HEK293 (cell line): ENCODE measurements around the gene DDAH1.

Experiments used
- CTCF ChIA-PET: fragments of 350-600 bp; formaldehyde crosslinking; extraction: SDS; loops from one replicate; lab custom pipeline; 2021; ENCODE audit warnings: antibody characterized with exemption; lab: Yijun Ruan, JAX
- POLR2A ChIA-PET: fragments of 300-600 bp; formaldehyde crosslinking; extraction: SDS; loops from one replicate; lab custom pipeline; 2020; ENCODE audit warnings: antibody characterized with exemption, inconsistent platforms; lab: Yijun Ruan, JAX
- H3K27ac ChIP-seq: fragments of 200-500 bp; sonication (Bioruptor generic); 2 replicates; pipeline ENCODE4 v1.5.1; 2014; ENCODE audit warnings: low read depth, low read length, control low read depth, inconsistent platforms; ENCODE audit errors: extremely low read depth
- H3K36me3 ChIP-seq, 2 experiments: fragments of 200-500 bp in 1 of 2; sonication (Bioruptor generic) in 1 of 2; 1 replicate in 1 of 2; 2 replicates in 1 of 2; pipeline ENCODE4 v1.5.1; 2014 to 2017; ENCODE audit warnings: inconsistent platforms in 2 of 2, low read length in 2 of 2; ENCODE audit not compliant: control insufficient read depth in 2 of 2, insufficient read depth in 1 of 2
- H3K4me1 ChIP-seq: fragments of 200-500 bp; sonication (Bioruptor generic); 2 replicates; pipeline ENCODE4 v1.5.1; 2014; ENCODE audit warnings: mild to moderate bottlenecking, low read length, inconsistent platforms; ENCODE audit not compliant: control insufficient read depth, insufficient read depth
- H3K4me3 ChIP-seq: 2 replicates; pipeline ENCODE4 v1.5.1; 2011; ENCODE audit warnings: low read depth, mild to moderate bottlenecking, control low read depth, low read length, moderate library complexity
- H3K9me3 ChIP-seq: fragments of 200-500 bp; sonication (Bioruptor generic); 2 replicates; pipeline ENCODE4 v1.5.1; 2014; ENCODE audit warnings: low read depth, low read length, inconsistent platforms; ENCODE audit not compliant: control insufficient read depth, insufficient read depth
- ATF2 ChIP-seq: fragments of 450-650 bp; formaldehyde crosslinking; IDR thresholded peaks from 2 replicates; pipeline ENCODE4 v1.5.1; 2016; ENCODE audit warnings: missing biosample characterization, missing genetic modification characterization, low read depth
- CTCF ChIP-seq: fragments of 450-650 bp; formaldehyde crosslinking; IDR thresholded peaks from 2 replicates; pipeline ENCODE4 v1.5.1; 2016; ENCODE audit warnings: missing biosample characterization, missing genetic modification characterization
- HOXD13 ChIP-seq: sonication (generic); formaldehyde crosslinking; IDR thresholded peaks from 2 replicates; pipeline ENCODE4 v1.8.0; 2022; ENCODE audit warnings: missing genetic modification reagents, borderline replicate concordance
- OVOL3 ChIP-seq: fragments of 450-650 bp; formaldehyde crosslinking; IDR thresholded peaks from 2 replicates; pipeline ENCODE4 v1.5.1; 2016; ENCODE audit warnings: missing biosample characterization, missing genetic modification characterization
- ZNF157 ChIP-seq: fragments of 450-650 bp; formaldehyde crosslinking; IDR thresholded peaks from 2 replicates; pipeline ENCODE4 v1.5.1; 2016; ENCODE audit warnings: missing biosample characterization, missing genetic modification characterization
- ZNF19 ChIP-seq: fragments of 450-650 bp; formaldehyde crosslinking; IDR thresholded peaks from 2 replicates; pipeline ENCODE4; 2016; ENCODE audit warnings: missing biosample characterization, missing genetic modification characterization, low read depth
- ZNF311 ChIP-seq: fragments of 450-650 bp; formaldehyde crosslinking; IDR thresholded peaks from 2 replicates; pipeline ENCODE4 v1.5.1; 2017; ENCODE audit warnings: missing biosample characterization, missing genetic modification characterization, borderline replicate concordance
- ZNF350 ChIP-seq: fragments of 450-650 bp; formaldehyde crosslinking; IDR thresholded peaks from 2 replicates; pipeline ENCODE4 v1.5.0; 2017; ENCODE audit warnings: missing biosample characterization, mild to moderate bottlenecking, missing genetic modification characterization
- ZNF426 ChIP-seq: fragments of 450-650 bp; formaldehyde crosslinking; IDR thresholded peaks from 2 replicates; pipeline ENCODE4 v1.5.1; 2017; ENCODE audit warnings: missing biosample characterization, missing genetic modification characterization, mild to moderate bottlenecking, inconsistent platforms, moderate library complexity
- ZNF48 ChIP-seq: fragments of 450-650 bp; formaldehyde crosslinking; IDR thresholded peaks from 2 replicates; pipeline ENCODE4 v1.5.1; 2016; ENCODE audit warnings: missing biosample characterization, missing genetic modification characterization
- ZNF513 ChIP-seq: fragments of 450-650 bp; IDR thresholded peaks from 2 replicates; pipeline ENCODE4 v1.5.1; 2018; ENCODE audit warnings: missing biosample characterization, missing genetic modification characterization
- ZNF658 ChIP-seq: fragments of 450-650 bp; formaldehyde crosslinking; IDR thresholded peaks from 2 replicates; pipeline ENCODE4; 2016; ENCODE audit warnings: missing biosample characterization, missing genetic modification characterization
- TF ChIP-seq, protein P1 (sequence below): fragments of 450-650 bp; formaldehyde crosslinking; IDR thresholded peaks from 2 replicates; pipeline ENCODE4 v1.5.1; 2016; ENCODE audit warnings: missing biosample characterization, missing genetic modification characterization
- TF ChIP-seq, protein P2 (sequence below): fragments of 450-650 bp; formaldehyde crosslinking; IDR thresholded peaks from 2 replicates; pipeline ENCODE4 v1.5.1; 2016; ENCODE audit warnings: missing biosample characterization, missing genetic modification characterization

DDAH1 gene

GRCh38 chr1:85328713-85329397 is 136.1 kb downstream of the DDAH1 start (continued):
- TF ChIP-seq, protein P1, sequence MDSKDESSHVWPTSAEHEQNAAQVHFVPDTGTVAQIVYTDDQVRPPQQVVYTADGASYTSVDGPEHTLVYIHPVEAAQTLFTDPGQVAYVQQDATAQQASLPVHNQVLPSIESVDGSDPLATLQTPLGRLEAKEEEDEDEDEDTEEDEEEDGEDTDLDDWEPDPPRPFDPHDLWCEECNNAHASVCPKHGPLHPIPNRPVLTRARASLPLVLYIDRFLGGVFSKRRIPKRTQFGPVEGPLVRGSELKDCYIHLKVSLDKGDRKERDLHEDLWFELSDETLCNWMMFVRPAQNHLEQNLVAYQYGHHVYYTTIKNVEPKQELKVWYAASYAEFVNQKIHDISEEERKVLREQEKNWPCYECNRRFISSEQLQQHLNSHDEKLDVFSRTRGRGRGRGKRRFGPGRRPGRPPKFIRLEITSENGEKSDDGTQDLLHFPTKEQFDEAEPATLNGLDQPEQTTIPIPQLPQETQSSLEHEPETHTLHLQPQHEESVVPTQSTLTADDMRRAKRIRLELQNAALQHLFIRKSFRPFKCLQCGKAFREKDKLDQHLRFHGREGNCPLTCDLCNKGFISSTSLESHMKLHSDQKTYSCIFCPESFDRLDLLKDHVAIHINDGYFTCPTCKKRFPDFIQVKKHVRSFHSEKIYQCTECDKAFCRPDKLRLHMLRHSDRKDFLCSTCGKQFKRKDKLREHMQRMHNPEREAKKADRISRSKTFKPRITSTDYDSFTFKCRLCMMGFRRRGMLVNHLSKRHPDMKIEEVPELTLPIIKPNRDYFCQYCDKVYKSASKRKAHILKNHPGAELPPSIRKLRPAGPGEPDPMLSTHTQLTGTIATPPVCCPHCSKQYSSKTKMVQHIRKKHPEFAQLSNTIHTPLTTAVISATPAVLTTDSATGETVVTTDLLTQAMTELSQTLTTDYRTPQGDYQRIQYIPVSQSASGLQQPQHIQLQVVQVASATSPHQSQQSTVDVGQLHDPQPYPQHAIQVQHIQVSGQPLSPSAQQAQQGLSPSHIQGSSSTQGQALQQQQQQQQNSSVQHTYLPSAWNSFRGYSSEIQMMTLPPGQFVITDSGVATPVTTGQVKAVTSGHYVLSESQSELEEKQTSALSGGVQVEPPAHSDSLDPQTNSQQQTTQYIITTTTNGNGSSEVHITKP (tag by site-specific recombination) = peak; percentile 52
- TF ChIP-seq ZNF513 (tag by site-specific recombination) = no peak
- no peak for TF ChIP-seq CTCF (tag by site-specific recombination)
- TF ChIP-seq HOXD13 (CRISPR knock-in tag) = no peak
- no peak for TF ChIP-seq ZNF157

- POLR2A ChIA-PET = no interaction called here
- no peaks in the 10 kb centered on the region for H3K9me3 ChIP-seq
- H3K27ac ChIP-seq = no peak overlapping the region
- no peaks in the 10 kb centered on the region for H3K4me1 ChIP-seq
- CTCF ChIA-PET = interaction anchor here (0.6 to 1.9 kb wide), 2 partner anchors 11 to 16 kb away, joined by 4 to 5 read pairs; no protein-coding TSS in a partner anchor
- no peaks in the 10 kb centered on the region; a peak in 1 of 3 replicates for H3K36me3 ChIP-seq
- no peak for TF ChIP-seq ZNF426 (tag by site-specific recombination)
- TF ChIP-seq ZNF311 = no peak
- TF ChIP-seq ZNF48 (tag by site-specific recombination) = no peak
- no peak for TF ChIP-seq ZNF350 (tag by site-specific recombination)
- TF ChIP-seq ZNF658 (tag by site-specific recombination) = no peak
- TF ChIP-seq, protein P2, sequence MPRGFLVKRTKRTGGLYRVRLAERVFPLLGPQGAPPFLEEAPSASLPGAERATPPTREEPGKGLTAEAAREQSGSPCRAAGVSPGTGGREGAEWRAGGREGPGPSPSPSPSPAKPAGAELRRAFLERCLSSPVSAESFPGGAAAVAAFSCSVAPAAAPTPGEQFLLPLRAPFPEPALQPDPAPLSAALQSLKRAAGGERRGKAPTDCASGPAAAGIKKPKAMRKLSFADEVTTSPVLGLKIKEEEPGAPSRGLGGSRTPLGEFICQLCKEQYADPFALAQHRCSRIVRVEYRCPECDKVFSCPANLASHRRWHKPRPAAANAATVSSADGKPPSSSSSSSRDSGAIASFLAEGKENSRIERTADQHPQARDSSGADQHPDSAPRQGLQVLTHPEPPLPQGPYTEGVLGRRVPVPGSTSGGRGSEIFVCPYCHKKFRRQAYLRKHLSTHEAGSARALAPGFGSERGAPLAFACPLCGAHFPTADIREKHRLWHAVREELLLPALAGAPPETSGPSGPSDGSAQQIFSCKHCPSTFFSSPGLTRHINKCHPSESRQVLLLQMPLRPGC (tag by site-specific recombination) = no peak
- no peak for TF ChIP-seq ATF2 (tag by site-specific recombination)
- TF ChIP-seq OVOL3 (tag by site-specific recombination) = no peak
- no peak for TF ChIP-seq ZNF19 (tag by site-specific recombination)
- H3K4me3 ChIP-seq = no peak overlapping the region
Measured at GRCh38 chr1:85327759-85328158, 137.2 kb downstream of the DDAH1 start.
